H1 (cell line): ENCODE measurements around the gene LARP4. TPM values are rescaled to one million over a fixed set of nuclear protein-coding genes. Genes with fewer than 3 reads are reported as not detected.

Source experiments
- CBX8 ChIP-seq: fragments of 300-800, 300-1000 bp; sonication (generic); IDR thresholded peaks from 2 replicates; pipeline ENCODE4 v1.7.1; 2016; ENCODE audit warnings: low read depth, low read length, borderline replicate concordance
- CREB1 ChIP-seq: IDR thresholded peaks from 2 replicates; pipeline ENCODE4 v1.6.1; 2012; ENCODE audit warnings: inconsistent platforms
- KDM4A ChIP-seq: IDR thresholded peaks from one replicate; pipeline ENCODE4 v1.7.1; 2012; ENCODE audit warnings: low read depth, mild to moderate bottlenecking, moderate library complexity, low read length, inconsistent platforms; ENCODE audit not compliant: severe bottlenecking
- POLR2AphosphoS5 ChIP-seq: IDR thresholded peaks from 2 replicates; pipeline ENCODE4 v1.6.1; 2011; ENCODE audit warnings: low read depth, low read length
- SP2 ChIP-seq: IDR thresholded peaks from 2 replicates; pipeline ENCODE4 v1.6.1; 2012; ENCODE audit warnings: mild to moderate bottlenecking, low read length, inconsistent platforms
- SUZ12 ChIP-seq: fragments of 200-600 bp; sonication (generic); IDR thresholded peaks from 2 replicates; pipeline ENCODE4 v1.6.1; 2012; ENCODE audit warnings: mild to moderate bottlenecking, inconsistent platforms, low read length, moderate library complexity, mixed read lengths
- polyA plus RNA-seq, 7 experiments: library from polyadenylated mRNA; depleted of rRNA in 3 of 7; stranded (reverse) in 5 of 7; unstranded in 2 of 7; fragments of >200 nt in 5 of 7; fragments of 200-250 nt in 2 of 7; gene quantifications; 1 replicate in 5 of 7; 2 replicates in 1 of 7; 4 replicates in 1 of 7; pipeline versions ENCODE4 v1.2.1 to v1.2.3, GENCODE V29; 2011 to 2013; ENCODE audit warnings: missing spikeins in 2 of 7, mixed read lengths in 2 of 7
- total RNA-seq: library from RNA; stranded (reverse); fragmentation: NEBNext Ultra II Directional; extraction: Animal tissue kit (Norgen Biotek cat#: 25700); gene quantifications from 2 replicates; pipeline ENCODE4 v1.2.1, GENCODE V29; 2021
- TF ChIP-seq, protein P1 (sequence below): fragments of 300-600 bp; sonication (generic); IDR thresholded peaks from 2 replicates; pipeline ENCODE4 v1.7.1; 2012; ENCODE audit warnings: low read length, moderate library complexity, mild to moderate bottlenecking, inconsistent platforms; ENCODE audit not compliant: insufficient replicate concordance
- TF ChIP-seq, protein P2 (sequence below): IDR thresholded peaks from 2 replicates; pipeline ENCODE4 v1.6.1; 2012; ENCODE audit warnings: inconsistent platforms
- TF ChIP-seq, protein P3 (sequence below): IDR thresholded peaks from 2 replicates; pipeline ENCODE4 v1.6.1; 2012; ENCODE audit warnings: low read length, inconsistent platforms
- TF ChIP-seq, protein P4 (sequence below): IDR thresholded peaks from 2 replicates; pipeline ENCODE4 v1.6.1; 2011; ENCODE audit warnings: low read depth, mild to moderate bottlenecking, low read length; ENCODE audit not compliant: insufficient read depth

The LARP4 gene
- total and polyA plus RNA-seq, 2 of the 8 experiments (the other 6 are each of a cell fraction or from before 2014, with no cell fraction given) = 12.8 to 93.9 TPM

DNA sequence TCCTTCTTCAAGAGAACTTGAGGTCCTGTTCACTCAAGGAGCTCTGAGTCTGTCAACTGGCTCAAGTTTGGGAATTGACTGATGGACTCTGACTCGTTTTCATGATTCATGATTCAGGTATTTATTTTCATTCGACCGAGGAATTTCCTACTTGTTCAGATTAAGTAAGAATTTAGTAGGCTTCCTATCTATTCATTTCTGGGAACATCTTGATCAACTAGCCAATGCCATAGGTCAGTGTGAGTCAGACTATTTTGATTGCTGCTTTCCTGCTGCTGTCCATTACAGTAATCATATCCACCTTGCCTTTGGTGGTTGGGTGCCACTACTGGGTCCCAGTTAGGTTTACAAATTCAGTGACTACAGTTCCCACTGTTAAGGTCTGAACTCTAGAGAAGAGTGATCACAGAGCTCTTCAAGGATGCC lies 10.4 kb upstream of the LARP4 start (continued):
- TF ChIP-seq, protein P1, sequence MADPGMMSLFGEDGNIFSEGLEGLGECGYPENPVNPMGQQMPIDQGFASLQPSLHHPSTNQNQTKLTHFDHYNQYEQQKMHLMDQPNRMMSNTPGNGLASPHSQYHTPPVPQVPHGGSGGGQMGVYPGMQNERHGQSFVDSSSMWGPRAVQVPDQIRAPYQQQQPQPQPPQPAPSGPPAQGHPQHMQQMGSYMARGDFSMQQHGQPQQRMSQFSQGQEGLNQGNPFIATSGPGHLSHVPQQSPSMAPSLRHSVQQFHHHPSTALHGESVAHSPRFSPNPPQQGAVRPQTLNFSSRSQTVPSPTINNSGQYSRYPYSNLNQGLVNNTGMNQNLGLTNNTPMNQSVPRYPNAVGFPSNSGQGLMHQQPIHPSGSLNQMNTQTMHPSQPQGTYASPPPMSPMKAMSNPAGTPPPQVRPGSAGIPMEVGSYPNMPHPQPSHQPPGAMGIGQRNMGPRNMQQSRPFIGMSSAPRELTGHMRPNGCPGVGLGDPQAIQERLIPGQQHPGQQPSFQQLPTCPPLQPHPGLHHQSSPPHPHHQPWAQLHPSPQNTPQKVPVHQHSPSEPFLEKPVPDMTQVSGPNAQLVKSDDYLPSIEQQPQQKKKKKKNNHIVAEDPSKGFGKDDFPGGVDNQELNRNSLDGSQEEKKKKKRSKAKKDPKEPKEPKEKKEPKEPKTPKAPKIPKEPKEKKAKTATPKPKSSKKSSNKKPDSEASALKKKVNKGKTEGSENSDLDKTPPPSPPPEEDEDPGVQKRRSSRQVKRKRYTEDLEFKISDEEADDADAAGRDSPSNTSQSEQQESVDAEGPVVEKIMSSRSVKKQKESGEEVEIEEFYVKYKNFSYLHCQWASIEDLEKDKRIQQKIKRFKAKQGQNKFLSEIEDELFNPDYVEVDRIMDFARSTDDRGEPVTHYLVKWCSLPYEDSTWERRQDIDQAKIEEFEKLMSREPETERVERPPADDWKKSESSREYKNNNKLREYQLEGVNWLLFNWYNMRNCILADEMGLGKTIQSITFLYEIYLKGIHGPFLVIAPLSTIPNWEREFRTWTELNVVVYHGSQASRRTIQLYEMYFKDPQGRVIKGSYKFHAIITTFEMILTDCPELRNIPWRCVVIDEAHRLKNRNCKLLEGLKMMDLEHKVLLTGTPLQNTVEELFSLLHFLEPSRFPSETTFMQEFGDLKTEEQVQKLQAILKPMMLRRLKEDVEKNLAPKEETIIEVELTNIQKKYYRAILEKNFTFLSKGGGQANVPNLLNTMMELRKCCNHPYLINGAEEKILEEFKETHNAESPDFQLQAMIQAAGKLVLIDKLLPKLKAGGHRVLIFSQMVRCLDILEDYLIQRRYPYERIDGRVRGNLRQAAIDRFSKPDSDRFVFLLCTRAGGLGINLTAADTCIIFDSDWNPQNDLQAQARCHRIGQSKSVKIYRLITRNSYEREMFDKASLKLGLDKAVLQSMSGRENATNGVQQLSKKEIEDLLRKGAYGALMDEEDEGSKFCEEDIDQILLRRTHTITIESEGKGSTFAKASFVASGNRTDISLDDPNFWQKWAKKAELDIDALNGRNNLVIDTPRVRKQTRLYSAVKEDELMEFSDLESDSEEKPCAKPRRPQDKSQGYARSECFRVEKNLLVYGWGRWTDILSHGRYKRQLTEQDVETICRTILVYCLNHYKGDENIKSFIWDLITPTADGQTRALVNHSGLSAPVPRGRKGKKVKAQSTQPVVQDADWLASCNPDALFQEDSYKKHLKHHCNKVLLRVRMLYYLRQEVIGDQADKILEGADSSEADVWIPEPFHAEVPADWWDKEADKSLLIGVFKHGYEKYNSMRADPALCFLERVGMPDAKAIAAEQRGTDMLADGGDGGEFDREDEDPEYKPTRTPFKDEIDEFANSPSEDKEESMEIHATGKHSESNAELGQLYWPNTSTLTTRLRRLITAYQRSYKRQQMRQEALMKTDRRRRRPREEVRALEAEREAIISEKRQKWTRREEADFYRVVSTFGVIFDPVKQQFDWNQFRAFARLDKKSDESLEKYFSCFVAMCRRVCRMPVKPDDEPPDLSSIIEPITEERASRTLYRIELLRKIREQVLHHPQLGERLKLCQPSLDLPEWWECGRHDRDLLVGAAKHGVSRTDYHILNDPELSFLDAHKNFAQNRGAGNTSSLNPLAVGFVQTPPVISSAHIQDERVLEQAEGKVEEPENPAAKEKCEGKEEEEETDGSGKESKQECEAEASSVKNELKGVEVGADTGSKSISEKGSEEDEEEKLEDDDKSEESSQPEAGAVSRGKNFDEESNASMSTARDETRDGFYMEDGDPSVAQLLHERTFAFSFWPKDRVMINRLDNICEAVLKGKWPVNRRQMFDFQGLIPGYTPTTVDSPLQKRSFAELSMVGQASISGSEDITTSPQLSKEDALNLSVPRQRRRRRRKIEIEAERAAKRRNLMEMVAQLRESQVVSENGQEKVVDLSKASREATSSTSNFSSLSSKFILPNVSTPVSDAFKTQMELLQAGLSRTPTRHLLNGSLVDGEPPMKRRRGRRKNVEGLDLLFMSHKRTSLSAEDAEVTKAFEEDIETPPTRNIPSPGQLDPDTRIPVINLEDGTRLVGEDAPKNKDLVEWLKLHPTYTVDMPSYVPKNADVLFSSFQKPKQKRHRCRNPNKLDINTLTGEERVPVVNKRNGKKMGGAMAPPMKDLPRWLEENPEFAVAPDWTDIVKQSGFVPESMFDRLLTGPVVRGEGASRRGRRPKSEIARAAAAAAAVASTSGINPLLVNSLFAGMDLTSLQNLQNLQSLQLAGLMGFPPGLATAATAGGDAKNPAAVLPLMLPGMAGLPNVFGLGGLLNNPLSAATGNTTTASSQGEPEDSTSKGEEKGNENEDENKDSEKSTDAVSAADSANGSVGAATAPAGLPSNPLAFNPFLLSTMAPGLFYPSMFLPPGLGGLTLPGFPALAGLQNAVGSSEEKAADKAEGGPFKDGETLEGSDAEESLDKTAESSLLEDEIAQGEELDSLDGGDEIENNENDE = no peak
- no peak for TF ChIP-seq SUZ12
- TF ChIP-seq CBX8 = no peak
- TF ChIP-seq SP2 = no peak
- TF ChIP-seq KDM4A = no peak
- TF ChIP-seq, protein P2, sequence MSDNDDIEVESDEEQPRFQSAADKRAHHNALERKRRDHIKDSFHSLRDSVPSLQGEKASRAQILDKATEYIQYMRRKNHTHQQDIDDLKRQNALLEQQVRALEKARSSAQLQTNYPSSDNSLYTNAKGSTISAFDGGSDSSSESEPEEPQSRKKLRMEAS = no peak
- no peak for TF ChIP-seq POLR2AphosphoS5
- TF ChIP-seq, protein P3, sequence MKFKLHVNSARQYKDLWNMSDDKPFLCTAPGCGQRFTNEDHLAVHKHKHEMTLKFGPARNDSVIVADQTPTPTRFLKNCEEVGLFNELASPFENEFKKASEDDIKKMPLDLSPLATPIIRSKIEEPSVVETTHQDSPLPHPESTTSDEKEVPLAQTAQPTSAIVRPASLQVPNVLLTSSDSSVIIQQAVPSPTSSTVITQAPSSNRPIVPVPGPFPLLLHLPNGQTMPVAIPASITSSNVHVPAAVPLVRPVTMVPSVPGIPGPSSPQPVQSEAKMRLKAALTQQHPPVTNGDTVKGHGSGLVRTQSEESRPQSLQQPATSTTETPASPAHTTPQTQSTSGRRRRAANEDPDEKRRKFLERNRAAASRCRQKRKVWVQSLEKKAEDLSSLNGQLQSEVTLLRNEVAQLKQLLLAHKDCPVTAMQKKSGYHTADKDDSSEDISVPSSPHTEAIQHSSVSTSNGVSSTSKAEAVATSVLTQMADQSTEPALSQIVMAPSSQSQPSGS = no peak
- TF ChIP-seq CREB1 = no peak
- TF ChIP-seq, protein P4, sequence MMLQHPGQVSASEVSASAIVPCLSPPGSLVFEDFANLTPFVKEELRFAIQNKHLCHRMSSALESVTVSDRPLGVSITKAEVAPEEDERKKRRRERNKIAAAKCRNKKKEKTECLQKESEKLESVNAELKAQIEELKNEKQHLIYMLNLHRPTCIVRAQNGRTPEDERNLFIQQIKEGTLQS = no peak
